ENCODE results near the gene ZNRF1. TPM values are rescaled to one million over a fixed set of nuclear protein-coding genes. Genes with fewer than 3 reads are reported as not detected.

The ZNRF1 gene
- total and polyA plus RNA-seq, 2 of the 13 experiments (the other 11 are each of a cell fraction or from before 2014, with no cell fraction given) = 43.9 to 58.7 TPM

DNA sequence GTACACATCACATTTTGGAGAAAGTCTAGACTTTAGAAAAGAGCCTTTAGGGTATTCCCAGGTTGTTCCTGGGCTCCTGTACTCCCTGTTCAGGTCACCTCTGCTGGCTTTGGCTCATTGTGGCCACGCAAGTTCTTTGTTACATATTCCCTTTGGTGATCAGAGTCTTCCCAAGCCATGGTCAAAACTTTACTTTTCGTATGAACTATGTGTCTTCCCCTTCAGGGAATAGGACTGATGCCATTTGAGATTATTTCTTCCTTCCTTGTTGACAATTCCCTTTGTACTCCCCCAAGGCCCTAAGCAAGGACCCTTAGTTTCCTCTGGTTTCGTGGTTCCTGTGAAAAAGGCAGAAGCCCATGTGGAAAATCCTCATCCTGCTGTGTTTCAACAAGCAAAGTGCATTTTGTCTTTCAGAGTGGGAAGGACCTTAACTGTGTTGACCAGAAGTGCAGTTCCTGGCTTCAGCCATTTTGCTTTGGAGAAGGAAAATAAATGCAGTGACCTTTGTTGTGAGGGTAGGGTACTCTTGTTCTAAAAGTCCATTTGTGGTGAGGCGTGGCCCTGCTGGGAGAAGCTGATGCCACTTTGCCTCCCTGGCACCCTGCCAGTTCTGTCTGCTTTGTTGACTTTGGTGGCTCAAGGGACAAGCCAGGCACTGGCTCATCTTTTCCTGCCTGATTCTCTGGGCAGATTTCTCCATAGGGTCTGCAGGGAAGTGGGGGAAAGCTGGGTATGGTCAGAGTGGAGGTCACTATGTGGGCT, 55.1 kb downstream of the ZNRF1 start (continued):
- TF ChIP-seq ZSCAN22 (CRISPR knock-in tag; IDR thresholded peaks at IDR 0.05) = no peak
- TF ChIP-seq ZNF143 (CRISPR knock-in tag; IDR thresholded peaks at IDR 0.05) = peak; percentile 45; the same call in 1 of the 2 replicates
- TF ChIP-seq RFX1 (IDR thresholded peaks at IDR 0.05) = no peak
- TF ChIP-seq TGIF2 (CRISPR knock-in tag; IDR thresholded peaks at IDR 0.05) = no peak; the same call in 1 of the 2 replicates
- no peak for TF ChIP-seq JUNB (CRISPR knock-in tag; IDR thresholded peaks at IDR 0.05; ENCODE audit: borderline replicate concordance)
- no peak for TF ChIP-seq ARHGAP35 (CRISPR knock-in tag; IDR thresholded peaks at IDR 0.05; ENCODE audit: borderline replicate concordance)
- TF ChIP-seq ZNF382 (CRISPR knock-in tag; IDR thresholded peaks at IDR 0.05; ENCODE audit: borderline replicate concordance) = no peak
- TF ChIP-seq, protein P1, sequence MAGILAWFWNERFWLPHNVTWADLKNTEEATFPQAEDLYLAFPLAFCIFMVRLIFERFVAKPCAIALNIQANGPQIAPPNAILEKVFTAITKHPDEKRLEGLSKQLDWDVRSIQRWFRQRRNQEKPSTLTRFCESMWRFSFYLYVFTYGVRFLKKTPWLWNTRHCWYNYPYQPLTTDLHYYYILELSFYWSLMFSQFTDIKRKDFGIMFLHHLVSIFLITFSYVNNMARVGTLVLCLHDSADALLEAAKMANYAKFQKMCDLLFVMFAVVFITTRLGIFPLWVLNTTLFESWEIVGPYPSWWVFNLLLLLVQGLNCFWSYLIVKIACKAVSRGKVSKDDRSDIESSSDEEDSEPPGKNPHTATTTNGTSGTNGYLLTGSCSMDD (CRISPR knock-in tag; IDR thresholded peaks at IDR 0.05) = no peak
- TF ChIP-seq FOXJ3 (CRISPR knock-in tag; IDR thresholded peaks at IDR 0.05; ENCODE audit: borderline replicate concordance) = peak; percentile 65; the same call in 1 of the 2 replicates
- TF ChIP-seq, protein P2, sequence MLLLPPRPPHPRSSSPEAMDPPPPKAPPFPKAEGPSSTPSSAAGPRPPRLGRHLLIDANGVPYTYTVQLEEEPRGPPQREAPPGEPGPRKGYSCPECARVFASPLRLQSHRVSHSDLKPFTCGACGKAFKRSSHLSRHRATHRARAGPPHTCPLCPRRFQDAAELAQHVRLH (CRISPR knock-in tag; IDR thresholded peaks at IDR 0.05; ENCODE audit: borderline replicate concordance, low read depth) = no peak
- peak; percentile 67 for TF ChIP-seq RARA (CRISPR knock-in tag; IDR thresholded peaks at IDR 0.05)
- no peak for TF ChIP-seq MAFG (CRISPR knock-in tag; IDR thresholded peaks at IDR 0.05)
- TF ChIP-seq, protein P3, sequence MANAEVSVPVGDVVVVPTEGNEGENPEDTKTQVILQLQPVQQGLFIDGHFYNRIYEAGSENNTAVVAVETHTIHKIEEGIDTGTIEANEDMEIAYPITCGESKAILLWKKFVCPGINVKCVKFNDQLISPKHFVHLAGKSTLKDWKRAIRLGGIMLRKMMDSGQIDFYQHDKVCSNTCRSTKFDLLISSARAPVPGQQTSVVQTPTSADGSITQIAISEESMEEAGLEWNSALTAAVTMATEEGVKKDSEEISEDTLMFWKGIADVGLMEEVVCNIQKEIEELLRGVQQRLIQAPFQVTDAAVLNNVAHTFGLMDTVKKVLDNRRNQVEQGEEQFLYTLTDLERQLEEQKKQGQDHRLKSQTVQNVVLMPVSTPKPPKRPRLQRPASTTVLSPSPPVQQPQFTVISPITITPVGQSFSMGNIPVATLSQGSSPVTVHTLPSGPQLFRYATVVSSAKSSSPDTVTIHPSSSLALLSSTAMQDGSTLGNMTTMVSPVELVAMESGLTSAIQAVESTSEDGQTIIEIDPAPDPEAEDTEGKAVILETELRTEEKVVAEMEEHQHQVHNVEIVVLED (CRISPR knock-in tag; IDR thresholded peaks at IDR 0.05; ENCODE audit: borderline replicate concordance) = no peak
- TF ChIP-seq, protein P4, sequence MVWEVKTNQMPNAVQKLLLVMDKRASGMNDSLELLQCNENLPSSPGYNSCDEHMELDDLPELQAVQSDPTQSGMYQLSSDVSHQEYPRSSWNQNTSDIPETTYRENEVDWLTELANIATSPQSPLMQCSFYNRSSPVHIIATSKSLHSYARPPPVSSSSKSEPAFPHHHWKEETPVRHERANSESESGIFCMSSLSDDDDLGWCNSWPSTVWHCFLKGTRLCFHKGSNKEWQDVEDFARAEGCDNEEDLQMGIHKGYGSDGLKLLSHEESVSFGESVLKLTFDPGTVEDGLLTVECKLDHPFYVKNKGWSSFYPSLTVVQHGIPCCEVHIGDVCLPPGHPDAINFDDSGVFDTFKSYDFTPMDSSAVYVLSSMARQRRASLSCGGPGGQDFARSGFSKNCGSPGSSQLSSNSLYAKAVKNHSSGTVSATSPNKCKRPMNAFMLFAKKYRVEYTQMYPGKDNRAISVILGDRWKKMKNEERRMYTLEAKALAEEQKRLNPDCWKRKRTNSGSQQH (CRISPR knock-in tag; IDR thresholded peaks at IDR 0.05; ENCODE audit: low read depth) = no peak
- peak; percentile 64; the same call in 1 of the 2 replicates for TF ChIP-seq ZBTB38 (CRISPR knock-in tag; IDR thresholded peaks at IDR 0.05)
- no peak for TF ChIP-seq ZNF337 (CRISPR knock-in tag; IDR thresholded peaks at IDR 0.05; ENCODE audit: borderline replicate concordance, low read depth)
- TF ChIP-seq DMAP1 (CRISPR knock-in tag; IDR thresholded peaks at IDR 0.05) = no peak
- TF ChIP-seq JDP2 (CRISPR knock-in tag; IDR thresholded peaks at IDR 0.05; ENCODE audit: borderline replicate concordance) = no peak
- no peak for TF ChIP-seq ZBTB21 (CRISPR knock-in tag; IDR thresholded peaks at IDR 0.05)
- 0 out of 2 replicates have a peak, but pooled peaks have one; percentile 61 for TF ChIP-seq ZNF180 (CRISPR knock-in tag; IDR thresholded peaks at IDR 0.05; ENCODE audit: borderline replicate concordance, low read depth)
- TF ChIP-seq ZNF460 (CRISPR knock-in tag; IDR thresholded peaks at IDR 0.05; ENCODE audit: borderline replicate concordance) = no peak; the same call in 1 of the 2 replicates
- TF ChIP-seq, protein P5, sequence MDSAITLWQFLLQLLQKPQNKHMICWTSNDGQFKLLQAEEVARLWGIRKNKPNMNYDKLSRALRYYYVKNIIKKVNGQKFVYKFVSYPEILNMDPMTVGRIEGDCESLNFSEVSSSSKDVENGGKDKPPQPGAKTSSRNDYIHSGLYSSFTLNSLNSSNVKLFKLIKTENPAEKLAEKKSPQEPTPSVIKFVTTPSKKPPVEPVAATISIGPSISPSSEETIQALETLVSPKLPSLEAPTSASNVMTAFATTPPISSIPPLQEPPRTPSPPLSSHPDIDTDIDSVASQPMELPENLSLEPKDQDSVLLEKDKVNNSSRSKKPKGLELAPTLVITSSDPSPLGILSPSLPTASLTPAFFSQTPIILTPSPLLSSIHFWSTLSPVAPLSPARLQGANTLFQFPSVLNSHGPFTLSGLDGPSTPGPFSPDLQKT (CRISPR knock-in tag; IDR thresholded peaks at IDR 0.05; ENCODE audit: borderline replicate concordance) = no peak
- TF ChIP-seq, protein P6, sequence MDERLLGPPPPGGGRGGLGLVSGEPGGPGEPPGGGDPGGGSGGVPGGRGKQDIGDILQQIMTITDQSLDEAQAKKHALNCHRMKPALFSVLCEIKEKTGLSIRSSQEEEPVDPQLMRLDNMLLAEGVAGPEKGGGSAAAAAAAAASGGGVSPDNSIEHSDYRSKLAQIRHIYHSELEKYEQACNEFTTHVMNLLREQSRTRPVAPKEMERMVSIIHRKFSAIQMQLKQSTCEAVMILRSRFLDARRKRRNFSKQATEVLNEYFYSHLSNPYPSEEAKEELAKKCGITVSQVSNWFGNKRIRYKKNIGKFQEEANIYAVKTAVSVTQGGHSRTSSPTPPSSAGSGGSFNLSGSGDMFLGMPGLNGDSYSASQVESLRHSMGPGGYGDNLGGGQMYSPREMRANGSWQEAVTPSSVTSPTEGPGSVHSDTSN (CRISPR knock-in tag; IDR thresholded peaks at IDR 0.05) = no peak
- no peak for TF ChIP-seq ISX (CRISPR knock-in tag; conservative IDR thresholded peaks at IDR 0.05)

All from HepG2 (cell line).